GM11168 (cell line): Measurements from ENCODE around the gene POLG.

Experiments used
- in situ Hi-C: fragments of 300-500 bp; cut with MboI; formaldehyde crosslinking; loops from one replicate; pipeline ENCODE4 v1.12.0; 2022; ENCODE audit warnings: low sequenced_read_pairs; ENCODE audit not compliant: unreplicated experiment

POLG gene

GRCh38 chr15:89358755-89359439 lies 24.3 kb upstream of the POLG start:
- in situ Hi-C loops = no loop called here

- in situ Hi-C loops = no loop called here
Observed at GRCh38 chr15:89358435-89358754, 23.8 kb upstream of the POLG start.

GRCh38 chr15:89356634-89357298 lies 22.1 kb upstream of the POLG start:
- in situ Hi-C loops = no loop called here

- in situ Hi-C loops = no loop called here
Observed at GRCh38 chr15:89353991-89354390, 19.4 kb upstream of the POLG start.

- in situ Hi-C loops = no loop called here
Observed at GRCh38 chr15:89352476-89352875, 17.9 kb upstream of the POLG start.

GRCh38 chr15:89349206-89349558 lies 14.6 kb upstream of the POLG start:
- in situ Hi-C loops = no loop called here

- in situ Hi-C loops = no loop called here
Observed at GRCh38 chr15:89346516-89347231, 12.1 kb upstream of the POLG start.

GRCh38 chr15:89345248-89345647 lies 10.6 kb upstream of the POLG start:
- in situ Hi-C loops = no loop called here

GRCh38 chr15:89342840-89343239 lies 8.2 kb upstream of the POLG start:
- in situ Hi-C loops = no loop called here

- in situ Hi-C loops = no loop called here
Observed at GRCh38 chr15:89341316-89342005, 6.8 kb upstream of the POLG start.

GRCh38 chr15:89340573-89340972 lies 5.9 kb upstream of the POLG start:
- in situ Hi-C loops = no loop called here

GRCh38 chr15:89338036-89338435 lies 3.4 kb upstream of the POLG start:
- in situ Hi-C loops = no loop called here

- in situ Hi-C loops = no loop called here
Observed at GRCh38 chr15:89335298-89336041, 846 bp upstream of the POLG start.

GRCh38 chr15:89333959-89334509 lies 590 bp downstream of the POLG start:
- in situ Hi-C loops = no loop called here

GRCh38 chr15:89333011-89333860 lies 1.4 kb downstream of the POLG start:
- in situ Hi-C loops = no loop called here

- in situ Hi-C loops = no loop called here
Observed at GRCh38 chr15:89332446-89332845, 2.2 kb downstream of the POLG start.

- in situ Hi-C loops = no loop called here
Observed at GRCh38 chr15:89330881-89331595, 3.6 kb downstream of the POLG start.

GRCh38 chr15:89330119-89330518 lies 4.5 kb downstream of the POLG start:
- in situ Hi-C loops = no loop called here
